Prostate gland (tissue), 2 donors: Measurements from ENCODE around the gene YPEL4.

Experiments used
- POLR2A ChIP-seq: fragments of 450-650 bp; IDR thresholded peaks from one replicate; pipeline ENCODE4 v1.6.1; 2016; ENCODE audit warnings: antibody characterized with exemption, mild to moderate bottlenecking
- TF ChIP-seq, protein P1 (sequence below), 4 experiments: fragments of 200-600 bp in 2 of 4; fragments of 450-650 bp in 2 of 4; sonication (generic) in 2 of 4; IDR thresholded peaks; 1 replicate in 3 of 4; 2 replicates in 1 of 4; pipeline ENCODE4 v1.5.1; 2016 to 2019; ENCODE audit warnings: antibody characterized with exemption in 4 of 4, mild to moderate bottlenecking in 2 of 4, moderate library complexity in 2 of 4

DNA sequence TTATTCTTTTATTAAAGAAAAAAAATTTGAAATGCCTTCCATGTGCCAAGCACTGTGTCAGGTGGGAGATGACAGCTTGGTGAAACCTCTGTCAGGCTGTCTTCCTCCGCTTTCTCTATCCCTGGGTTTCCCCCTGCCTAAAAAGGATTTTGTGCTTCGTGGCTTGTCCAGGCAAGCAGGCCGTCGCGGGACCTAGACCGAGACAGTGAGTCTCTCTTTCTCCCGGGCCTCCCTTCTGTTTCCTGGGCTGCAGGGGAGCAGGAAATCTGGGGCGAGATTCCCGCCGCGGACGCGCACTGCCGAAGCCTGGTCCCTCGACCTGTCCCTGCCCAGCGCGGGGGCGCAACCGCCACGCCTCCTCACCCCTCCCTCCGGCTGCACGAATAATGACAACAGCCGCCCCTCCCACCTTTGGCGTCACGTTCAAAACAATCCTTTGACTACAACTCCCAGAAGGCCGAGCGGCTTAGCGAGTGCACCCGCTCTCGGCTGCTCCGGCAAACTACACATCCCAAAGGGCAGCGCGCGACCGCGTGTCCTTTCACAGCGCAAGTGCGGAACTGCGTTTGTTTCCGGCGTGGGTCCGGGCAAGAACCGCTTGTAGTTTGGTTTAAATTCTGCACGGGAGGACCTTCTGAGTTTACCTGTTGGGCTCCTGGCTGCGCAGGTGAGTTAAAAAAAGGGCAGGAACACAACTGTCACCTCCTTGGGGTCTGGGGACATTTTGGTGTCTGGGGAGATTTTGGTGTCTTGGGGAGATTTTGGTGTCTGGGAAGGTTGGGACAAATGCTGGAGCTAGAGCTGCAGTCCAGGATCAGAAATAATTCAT lies 7.7 kb upstream of the YPEL4 start, which contains the start of gene CLP1:
- TF ChIP-seq, protein P1, sequence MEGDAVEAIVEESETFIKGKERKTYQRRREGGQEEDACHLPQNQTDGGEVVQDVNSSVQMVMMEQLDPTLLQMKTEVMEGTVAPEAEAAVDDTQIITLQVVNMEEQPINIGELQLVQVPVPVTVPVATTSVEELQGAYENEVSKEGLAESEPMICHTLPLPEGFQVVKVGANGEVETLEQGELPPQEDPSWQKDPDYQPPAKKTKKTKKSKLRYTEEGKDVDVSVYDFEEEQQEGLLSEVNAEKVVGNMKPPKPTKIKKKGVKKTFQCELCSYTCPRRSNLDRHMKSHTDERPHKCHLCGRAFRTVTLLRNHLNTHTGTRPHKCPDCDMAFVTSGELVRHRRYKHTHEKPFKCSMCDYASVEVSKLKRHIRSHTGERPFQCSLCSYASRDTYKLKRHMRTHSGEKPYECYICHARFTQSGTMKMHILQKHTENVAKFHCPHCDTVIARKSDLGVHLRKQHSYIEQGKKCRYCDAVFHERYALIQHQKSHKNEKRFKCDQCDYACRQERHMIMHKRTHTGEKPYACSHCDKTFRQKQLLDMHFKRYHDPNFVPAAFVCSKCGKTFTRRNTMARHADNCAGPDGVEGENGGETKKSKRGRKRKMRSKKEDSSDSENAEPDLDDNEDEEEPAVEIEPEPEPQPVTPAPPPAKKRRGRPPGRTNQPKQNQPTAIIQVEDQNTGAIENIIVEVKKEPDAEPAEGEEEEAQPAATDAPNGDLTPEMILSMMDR (IDR thresholded peaks at IDR 0.05), result peak in 2 of 4 experiments; percentile 27 to 41
- TF ChIP-seq POLR2A, result peak; percentile 87
